Measurements from ENCODE around the gene RCC1.
"Not testable (repeated sequence)": the region's sequence is repeated elsewhere in the genome, so short reads cannot be mapped to it uniquely, and the experiment has no call there.

RCC1 gene

GRCh38 chr1:28551381-28551780, 45.5 kb downstream of the RCC1 start:
- no peak for DNase-seq (ENCODE audit: low spot score)

DNA sequence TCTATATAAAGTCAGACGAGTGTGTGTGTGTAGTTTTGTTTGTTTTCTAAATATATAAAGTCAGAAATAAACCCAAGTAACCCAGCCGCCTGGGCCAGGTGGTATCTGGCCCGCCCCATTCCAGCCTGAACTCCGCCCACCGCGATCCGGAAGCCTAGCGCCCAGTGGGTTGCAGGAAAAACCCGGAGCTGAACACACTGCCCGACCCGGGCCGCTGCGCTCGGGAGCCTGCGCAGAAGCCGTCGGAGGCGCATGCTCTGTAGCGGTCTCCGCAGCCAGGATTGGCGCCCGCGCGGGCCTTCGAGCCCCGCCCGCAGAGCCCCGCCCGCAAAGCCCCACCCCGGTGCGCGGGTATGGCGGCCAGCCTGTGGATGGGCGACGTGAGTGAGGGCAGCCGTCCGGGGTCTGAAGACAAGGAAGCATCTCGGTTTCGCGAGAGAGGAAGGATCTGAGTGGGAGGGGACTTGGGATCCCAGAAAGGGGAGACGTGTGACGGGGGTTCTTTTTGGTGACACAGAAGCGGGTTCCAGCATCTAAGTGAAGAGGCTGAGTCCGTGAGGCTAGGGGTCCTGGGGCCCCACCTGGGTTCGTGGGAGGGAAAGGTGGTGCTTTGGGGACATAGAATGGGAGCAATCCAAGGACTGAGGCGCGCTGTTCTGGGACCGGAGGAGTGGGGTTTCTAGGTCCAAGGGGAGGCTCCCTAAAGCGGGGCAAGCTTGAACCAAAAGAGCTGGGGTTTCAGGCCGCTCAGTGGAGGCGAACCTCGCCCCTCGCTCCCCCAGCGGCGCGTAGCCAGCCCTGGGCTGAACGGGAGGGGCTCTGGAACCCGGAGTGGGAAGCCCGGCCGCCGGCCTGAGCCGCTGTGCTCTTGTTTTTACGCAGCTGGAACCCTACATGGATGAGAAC, 47.2 kb downstream of the RCC1 start, which contains the start of gene TRNAU1AP:
Gene TRNAU1AP (plus strand): TSS at position 328 of the 906 bp plus-strand sequence. CDS start 26 bp downstream, at position 354.
- peak; percentile 98 for DNase-seq (ENCODE audit: low spot score)

DNA sequence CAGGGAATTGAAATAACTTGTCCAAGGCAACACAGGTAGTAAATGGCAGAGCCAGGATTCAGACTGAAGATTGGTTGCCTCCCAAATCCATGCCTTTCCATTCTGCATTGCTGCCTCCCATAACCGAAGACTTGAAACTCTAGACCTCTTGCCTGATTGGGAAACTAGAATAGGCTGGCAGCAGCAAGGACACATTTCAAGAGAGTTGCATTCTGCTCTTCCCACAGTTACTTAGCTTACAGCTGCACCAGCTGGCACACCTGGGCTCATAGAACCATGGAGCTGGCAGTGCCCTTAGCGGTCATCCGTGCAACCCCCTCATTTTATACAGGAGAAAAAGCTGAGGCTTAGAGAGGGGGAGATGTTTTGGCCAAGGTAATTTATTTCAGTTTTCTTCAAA, 55.0 kb downstream of the RCC1 start:
- DNase-seq (ENCODE audit: low spot score), result no peak

- no peak for DNase-seq (ENCODE audit: low spot score)
Measured at GRCh38 chr1:28564310-28564709, 58.5 kb downstream of the RCC1 start.

- DNase-seq (ENCODE audit: low spot score), result no peak
Measured at GRCh38 chr1:28565040-28565439, 59.2 kb downstream of the RCC1 start.

- DNase-seq (ENCODE audit: low spot score), result no peak
Measured at GRCh38 chr1:28565726-28566125, 59.9 kb downstream of the RCC1 start.

GRCh38 chr1:28566931-28567330, 61.1 kb downstream of the RCC1 start:
- no peak for DNase-seq (ENCODE audit: low spot score)

DNA sequence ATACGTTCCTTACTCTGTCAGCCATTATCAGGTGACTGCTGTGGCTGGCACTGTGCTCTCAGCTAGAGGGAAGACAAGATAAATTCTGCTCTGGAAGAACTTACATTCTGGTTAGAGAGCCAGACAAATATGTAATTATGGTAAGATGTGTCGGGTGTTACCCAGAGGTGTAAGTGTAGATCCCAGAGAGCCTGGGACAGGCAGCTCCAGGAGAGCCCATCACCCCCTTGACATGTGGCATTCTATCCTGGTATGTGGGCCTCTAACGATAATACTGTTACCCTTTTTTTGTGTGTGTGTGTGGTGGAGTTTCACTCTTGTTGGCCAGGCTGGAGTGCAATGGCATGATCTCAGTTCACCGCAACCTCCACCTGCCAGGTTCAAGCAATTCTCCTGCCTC, 66.1 kb downstream of the RCC1 start:
- DNase-seq (ENCODE audit: low spot score), result no peak

GRCh38 chr1:28572891-28573290, 67.0 kb downstream of the RCC1 start:
- DNase-seq (ENCODE audit: low spot score), result not testable (repeated sequence)

DNA sequence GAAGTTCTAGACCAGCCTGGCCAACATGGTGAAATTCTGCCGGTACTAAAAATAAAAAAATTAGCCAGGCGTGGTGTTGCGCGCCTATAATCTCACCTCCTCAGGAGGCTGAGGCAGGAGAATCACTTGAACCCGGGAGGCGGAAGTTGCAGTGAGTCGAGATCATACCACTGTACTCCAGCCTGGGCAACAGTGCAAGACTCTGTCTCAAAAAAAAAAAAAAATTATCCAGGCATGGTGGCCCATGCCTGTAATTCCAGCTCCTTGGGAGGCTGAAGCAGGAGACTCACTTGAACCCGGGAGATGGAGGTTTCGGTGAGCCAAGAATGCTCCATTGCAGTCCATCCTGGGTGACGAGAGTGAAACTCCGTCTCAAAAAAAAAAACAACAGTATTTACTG, 67.7 kb downstream of the RCC1 start:
- no peak for DNase-seq (ENCODE audit: low spot score)

- no peak for DNase-seq (ENCODE audit: low spot score)
Measured at GRCh38 chr1:28577052-28577678, 71.3 kb downstream of the RCC1 start.

DNA sequence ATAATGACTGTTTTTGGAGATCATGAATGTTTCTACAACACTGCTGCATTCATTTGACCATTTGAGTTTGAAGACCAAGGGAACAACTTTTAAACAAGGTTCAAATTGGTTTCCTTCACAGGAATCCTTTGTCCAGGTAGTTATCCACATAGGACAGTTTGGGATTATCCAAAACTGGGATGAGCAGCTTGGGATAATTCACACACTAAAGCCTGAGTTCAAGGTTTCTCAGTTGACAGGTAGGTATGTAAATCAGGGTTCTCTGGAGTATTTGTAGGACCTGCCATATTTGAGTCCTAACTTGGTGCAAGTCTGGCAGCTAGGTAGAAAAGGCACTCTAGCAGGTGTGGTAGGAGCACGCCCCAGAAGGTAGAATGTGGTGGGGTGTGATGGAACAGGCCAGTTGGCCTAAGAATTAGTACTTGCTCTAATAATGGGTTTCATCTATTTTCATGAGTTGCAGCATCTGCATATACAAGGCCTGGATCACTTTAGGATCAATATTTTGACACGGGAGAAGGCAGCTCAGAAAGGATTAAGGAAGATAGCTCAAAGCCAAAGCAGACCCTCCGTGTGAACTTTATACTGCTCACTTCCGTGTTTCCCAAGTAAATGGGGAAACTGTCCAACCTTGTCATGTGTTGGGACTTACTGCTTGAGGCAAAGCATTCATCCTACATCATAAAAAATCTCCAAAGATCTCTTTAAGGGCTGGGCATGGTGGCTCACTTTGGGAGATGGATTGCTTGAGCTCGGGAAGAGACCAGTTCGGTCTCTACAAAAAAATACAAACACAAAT, 72.1 kb downstream of the RCC1 start:
- DNase-seq (ENCODE audit: low spot score), result no peak

DNA sequence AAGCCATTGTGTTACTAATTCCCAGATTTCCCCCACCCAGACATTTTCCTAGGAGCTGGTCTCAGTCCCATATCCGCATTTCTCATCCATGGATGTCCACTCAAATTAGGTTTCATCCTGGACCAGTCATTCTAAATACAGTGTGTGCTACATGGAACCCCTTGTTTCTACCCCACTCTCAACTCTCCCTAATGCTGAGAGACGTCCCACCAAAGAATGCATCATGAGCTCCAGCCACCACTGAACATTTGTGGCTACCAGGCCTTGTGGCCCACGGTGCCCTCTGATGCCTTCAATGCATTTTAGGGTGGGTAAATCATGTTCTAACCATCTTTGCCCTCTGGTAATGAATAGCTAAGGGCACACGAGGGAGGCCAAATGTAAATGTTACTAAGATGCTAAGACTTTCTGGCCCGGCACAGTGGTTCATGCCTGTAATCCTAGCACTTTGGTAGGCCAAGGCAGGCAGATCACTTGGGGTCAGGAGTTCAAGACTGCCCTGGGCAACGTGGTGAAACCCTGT, 72.9 kb downstream of the RCC1 start:
- no peak for DNase-seq (ENCODE audit: low spot score)

GRCh38 chr1:28579401-28579800, 73.6 kb downstream of the RCC1 start:
- DNase-seq (ENCODE audit: low spot score), result no peak

GRCh38 chr1:28580722-28581530, 75.1 kb downstream of the RCC1 start:
- DNase-seq (ENCODE audit: low spot score), result no peak

- DNase-seq (ENCODE audit: low spot score), result peak; percentile 92
Measured at GRCh38 chr1:28581531-28582247, 75.8 kb downstream of the RCC1 start.

- DNase-seq (ENCODE audit: low spot score), result no peak
Measured at GRCh38 chr1:28582248-28582615, 76.4 kb downstream of the RCC1 start.

DNA sequence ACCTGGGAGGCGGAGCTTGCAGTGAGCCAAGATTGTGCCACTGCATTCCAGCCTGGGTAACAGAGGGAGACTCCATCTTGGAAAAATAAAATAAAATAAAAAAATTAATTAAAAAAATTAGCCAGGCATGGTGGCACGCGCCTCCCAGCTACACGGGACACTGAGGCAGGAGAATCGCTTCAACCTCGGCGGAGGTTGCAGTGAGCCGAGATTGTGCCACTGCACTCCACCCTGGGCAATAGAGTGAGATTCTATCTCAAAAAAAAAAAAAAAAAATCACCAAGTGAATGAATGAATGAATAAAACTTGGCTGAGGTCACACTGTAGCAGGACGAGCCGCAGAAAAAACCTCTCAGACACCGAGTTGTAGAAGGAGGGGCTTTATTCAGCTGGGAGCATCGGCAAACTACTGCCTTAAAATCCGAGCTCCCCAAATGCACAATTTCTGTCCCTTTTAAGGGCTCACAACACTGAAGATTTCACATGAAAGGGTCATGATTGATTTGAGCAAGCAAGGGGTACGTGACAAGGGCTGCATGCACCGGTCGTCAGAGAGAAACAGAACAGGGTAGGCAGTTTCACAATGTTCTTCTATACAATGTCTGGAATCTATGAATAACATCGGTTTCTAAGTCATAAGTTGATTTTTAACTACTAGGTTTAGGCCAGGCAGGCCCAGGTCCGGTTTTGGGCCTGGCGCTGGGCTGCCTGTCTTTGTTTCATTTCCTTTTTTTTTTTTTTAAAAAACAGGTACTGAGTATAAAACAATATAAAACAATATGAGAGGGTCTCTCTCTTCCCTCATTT, 80.9 kb downstream of the RCC1 start:
- DNase-seq (ENCODE audit: low spot score), result not testable (repeated sequence)
